ENCODE measurements around the gene RNASEH1.
"Not testable (repeated sequence)": the region's sequence is repeated elsewhere in the genome, so short reads cannot be mapped to it uniquely, and the experiment has no call there.

RNASEH1 gene

DNA sequence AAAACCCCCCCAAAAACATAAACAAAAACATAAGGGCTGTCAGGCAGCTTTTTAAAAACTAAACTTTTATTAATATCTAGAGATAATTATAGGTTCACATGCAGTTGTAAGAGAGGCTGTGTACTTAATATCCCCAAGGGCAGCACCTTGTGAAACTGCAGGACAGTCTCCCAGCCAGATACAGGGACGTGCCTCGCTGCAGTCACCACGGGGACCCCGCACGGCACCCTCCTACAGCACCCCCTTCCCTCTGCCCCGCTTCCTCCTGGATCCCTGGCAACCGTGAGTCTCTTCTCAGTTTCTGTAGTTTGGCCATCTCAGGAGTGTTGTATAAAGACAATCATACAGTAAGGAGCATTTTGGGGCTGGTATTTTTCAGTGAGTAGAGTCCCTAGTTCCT, 30.0 kb upstream of the RNASEH1 start:
- no peak for DNase-seq

DNA sequence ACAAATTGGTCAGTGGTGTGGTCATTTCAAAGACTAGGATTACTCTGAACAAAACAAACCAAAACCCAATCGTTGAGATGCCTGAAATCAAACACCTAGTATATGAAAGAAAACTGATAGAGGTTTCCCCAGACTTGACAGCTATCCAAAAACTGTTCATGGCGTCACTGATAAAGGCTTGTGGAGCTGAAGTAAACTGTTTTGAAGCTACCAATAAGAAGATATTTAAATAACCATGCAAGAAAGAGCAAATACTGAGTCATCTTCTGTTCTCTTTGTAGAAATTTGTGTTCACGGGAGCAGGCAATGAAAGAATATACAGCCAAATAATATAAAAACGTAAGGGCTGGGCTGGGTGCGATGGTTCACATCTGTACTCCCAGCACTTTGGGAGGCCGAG, 29.3 kb upstream of the RNASEH1 start:
- DNase-seq, result no peak

DNA sequence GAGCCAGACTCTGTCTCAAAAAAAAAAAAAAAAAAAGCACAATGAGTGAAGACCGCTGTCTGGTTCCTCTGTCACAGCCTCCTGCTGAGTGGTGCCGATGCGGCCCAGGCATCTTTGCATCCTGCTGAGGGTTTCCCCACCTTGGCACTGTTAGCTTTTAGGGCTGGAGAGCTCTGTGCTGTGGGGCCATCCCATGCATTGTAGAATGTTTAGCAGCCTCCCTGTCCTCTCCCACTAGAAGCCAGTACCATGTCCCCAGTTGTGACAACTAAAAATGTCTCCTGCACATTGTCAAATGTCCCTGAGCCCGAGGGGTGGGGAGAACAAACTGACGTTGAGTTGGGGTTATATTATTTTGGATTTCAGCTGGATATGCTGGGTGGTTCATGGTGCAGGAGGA, 28.9 kb upstream of the RNASEH1 start:
- DNase-seq, result no peak

DNA sequence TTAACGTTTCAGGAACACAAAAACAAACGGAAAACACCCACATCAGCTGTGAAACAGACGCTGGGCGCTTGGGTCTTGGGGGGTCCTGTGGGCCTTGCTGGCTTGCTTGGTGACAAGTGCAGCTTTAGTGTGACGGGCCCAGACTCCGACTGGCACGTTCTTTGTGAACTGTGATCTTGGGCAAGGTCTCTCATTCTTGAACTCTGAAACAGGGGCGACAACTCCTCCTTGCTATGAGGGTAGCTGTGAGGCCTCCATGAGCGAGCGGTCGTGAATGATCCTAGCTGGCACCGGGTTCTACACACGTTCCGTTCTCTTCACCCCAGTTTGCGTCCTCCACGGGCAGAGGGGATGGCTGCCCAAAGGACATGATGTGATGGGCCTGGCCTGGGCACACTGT, 28.1 kb upstream of the RNASEH1 start:
- DNase-seq, result no peak

DNA sequence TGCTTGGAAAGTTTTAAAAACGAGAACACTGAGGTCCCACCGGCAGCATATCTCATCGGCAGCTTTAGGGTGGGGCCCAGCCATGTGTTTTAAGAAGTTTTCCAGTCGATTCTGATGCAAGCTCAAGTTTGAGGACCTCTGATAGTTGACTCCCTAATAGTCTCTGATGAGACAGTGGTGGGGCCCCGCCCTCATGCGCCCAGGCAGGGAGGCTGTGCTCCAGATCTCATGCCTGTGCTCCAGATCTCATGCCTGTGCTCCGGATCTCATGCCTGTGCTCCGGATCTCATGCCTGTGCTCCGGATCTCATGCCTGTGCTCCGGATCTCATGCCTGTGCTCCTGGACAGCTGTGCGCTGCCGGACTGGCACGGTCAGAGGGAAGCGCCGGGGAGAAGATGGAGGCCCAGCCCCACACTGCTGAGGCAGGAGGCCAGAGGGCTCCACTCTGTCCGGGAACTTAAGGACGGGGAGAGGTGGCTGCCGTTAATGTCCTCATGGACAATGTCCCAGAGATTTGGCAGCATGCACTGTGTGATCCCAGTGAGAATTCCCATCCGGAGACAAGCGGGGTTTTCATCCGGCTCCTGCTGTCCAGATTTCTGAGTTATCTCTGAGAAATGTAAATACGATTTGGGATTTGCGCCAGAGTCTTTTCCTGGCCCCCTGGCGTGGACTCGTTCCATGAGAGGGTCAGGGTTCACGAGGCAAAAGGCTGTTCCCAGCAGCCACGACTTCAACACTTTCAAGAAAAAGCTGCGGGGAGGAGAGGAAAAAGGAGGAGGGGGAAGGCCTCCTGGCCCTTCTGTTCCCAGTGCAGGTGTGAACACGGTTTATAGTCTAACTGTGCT, 27.4 kb upstream of the RNASEH1 start:
- no peak for DNase-seq

DNA sequence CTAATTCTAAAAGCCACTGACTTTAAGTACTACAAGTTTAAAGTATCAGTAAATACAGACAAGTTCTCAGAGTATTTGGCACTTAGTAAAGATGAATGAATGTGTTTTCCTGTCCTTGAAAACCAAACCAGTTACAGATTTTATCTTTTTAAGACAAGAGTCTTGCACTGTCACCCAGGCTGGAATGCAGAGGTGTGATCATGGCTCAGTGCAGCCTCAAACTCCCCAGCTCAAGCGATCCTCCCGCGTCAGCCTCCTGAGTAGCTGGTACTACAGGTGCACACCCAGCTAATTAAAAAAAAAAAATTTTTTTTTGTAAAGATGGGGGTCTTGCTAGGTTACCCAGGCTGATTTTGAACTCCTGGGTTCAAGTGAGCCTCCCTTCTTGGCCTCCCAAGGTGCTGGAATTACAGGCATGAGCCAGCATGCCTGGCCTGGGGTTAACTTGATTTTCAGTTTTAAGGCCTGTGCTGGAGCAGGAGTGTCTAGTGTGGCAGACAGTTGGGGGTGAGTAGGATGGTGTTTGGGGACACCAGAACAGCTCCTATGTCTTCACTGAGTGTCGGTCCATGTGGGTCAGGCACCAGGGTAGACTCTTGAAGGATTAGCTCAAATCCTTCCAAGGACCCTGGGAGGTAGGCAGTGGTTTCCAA, 26.6 kb upstream of the RNASEH1 start:
- DNase-seq, result no peak

DNA sequence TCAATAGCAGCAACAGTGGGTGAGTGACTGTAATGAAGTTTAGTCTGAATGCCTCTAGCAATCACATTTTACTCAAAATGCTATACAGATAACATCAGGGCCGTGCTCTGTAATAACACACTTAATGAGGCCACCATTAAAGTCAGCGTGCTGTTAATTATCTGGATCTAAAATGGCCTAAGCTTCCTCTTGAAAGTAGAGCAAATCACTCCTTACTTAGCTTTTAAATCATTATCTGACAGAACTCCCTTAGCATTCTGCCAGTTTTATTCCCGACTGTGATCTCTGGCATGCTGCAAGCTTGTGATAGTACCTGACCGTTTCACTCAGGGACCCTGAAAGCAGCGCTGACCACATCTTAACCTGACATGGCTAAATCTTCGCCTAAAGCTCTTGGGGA, 25.9 kb upstream of the RNASEH1 start:
- no peak for DNase-seq

DNA sequence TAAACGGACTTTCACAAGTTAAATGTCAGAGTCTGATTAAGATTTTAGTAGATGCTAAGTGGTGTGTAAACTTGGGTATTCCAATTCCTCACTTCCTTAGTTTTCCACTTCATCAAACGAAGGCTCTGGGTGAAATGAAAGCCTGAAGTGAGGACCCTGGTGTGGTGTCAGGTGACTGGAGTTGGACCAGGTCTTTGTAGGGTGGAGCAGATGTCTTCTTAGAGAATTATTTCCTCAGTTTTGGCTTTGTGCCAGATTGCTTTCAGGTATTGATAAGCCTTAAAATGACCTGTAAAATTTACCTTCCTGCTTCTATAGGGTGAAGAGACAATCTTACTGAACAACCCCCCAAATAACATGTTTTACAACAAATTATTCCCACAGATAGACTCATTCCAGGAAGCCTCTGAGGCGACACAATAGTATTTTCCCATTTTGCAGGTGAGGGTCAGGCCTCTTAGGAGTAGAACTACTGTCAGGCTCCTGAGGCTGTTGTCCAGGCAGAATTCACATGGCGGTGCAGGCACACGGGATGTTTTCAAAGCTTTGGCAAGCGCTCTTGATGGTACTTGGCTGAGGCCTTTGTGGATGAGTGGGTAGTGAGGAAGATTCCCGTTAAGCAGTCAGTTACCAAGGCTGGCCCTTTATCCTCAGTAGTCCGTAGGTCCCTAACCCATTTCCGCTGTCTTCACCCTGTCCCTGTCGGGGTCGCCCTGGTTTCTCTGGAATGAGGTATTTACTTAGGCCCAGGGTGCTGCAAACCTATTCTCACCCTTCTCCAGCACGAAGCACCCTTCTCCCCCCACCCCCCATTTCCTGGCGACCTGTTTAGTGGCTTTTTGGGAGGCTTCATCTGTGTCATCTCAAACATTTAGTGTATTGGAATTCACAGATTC, 23.5 kb upstream of the RNASEH1 start:
- DNase-seq, result peak; percentile 9

DNA sequence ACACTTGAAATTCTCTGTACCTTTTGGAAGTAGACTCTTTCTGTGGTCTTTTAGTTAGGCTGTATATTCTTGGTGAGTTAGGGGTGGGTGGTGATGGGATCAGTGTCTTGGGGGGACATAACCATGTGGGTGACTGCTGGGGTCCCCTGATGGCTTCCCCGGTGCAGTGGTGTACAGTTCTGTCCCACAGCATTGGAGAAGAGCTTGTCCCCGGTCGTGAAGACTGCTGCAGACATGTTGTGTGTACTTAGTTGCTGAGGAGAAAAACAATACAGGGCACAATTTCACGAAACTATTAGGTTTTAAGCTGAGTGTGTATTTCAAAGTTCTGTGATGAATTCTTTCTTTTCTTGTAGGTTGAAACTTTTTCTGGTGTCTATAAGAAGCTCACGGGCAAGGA, 22.3 kb upstream of the RNASEH1 start:
- DNase-seq, result no peak

DNA sequence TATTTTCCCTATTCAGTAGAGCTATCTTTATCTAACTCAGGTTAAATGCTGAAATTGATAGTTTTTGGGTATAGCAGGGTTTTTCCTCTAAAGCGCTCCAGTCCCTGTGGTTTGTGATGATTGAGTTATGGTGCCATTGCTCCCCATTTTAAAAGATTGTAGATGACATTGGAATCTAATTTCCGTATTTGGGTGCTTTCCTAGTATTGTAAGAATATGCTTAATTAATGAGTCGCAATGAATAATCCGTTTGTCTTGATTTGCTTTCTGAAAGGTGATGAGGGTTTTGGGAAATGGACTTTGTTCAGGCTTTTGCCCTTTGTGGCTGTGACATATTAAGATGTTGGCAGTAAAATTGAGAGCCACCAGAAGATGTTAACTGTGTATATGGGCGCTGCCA, 20.9 kb upstream of the RNASEH1 start:
- DNase-seq, result no peak

DNA sequence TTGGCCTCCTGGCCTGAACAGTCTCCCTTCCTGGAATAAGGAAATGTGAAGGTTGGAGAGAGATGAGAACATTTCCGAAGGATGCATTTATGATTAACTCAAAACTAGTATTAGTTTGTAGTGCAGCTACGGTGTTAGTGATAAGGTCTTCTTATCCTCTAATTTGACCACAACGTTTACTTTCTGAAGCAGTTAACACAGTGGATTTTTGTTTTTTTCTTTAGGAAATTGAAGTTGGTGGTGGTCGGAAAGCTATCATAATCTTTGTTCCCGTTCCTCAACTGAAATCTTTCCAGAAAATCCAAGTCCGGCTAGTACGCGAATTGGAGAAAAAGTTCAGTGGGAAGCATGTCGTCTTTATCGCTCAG, 18.1 kb upstream of the RNASEH1 start:
- not testable (repeated sequence) for DNase-seq

DNA sequence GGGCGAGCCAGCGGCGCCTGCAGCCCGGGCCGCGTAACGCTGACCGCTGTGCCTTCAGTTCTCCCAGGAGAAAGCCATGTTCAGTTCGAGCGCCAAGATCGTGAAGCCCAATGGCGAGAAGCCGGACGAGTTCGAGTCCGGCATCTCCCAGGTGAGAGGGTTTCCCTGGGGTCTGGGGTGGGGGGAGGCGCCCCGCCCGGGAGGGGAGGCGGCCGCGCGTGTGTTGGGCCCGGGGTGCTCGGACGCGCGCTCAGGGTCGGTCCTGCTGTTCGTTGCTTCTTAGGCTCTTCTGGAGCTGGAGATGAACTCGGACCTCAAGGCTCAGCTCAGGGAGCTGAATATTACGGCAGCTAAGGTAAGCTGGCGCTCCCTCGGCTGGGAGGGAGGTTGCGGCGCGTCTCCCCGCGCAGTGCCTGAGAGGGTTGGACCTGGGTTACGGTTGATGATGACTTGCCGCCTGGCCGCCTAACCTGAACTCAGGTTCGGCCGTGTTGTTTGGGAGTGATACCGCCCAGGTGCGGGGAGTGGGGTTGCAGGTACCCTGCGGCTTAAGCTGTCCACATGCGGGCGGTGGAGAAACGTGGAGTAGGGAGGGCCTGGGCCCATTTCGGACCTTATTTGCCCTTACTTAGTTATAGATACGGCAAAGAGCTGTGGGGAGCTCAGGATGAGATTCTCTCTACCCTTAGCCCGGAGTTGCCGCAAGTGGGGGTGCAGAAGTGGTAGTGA, 17.6 kb upstream of the RNASEH1 start:
- DNase-seq, result no peak

DNA sequence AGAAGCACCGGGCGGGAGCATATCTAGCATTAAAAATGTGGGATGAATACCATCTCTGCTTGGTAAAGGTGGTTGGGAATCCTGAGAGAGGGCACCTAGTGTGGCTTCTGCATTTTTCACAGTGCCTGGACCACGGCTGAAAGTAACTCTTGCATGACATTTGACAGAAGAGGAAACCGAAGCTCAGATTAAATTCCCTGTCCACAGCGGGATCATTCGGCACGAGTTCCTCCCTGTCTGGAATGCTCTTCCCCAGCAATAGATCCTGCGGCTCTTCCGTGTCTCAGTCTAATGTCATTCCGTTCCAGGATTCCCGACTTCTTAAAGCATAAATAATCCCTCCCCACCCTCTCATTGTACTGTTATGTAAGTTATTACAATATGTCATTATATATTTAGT, 16.0 kb upstream of the RNASEH1 start:
- no peak for DNase-seq

DNA sequence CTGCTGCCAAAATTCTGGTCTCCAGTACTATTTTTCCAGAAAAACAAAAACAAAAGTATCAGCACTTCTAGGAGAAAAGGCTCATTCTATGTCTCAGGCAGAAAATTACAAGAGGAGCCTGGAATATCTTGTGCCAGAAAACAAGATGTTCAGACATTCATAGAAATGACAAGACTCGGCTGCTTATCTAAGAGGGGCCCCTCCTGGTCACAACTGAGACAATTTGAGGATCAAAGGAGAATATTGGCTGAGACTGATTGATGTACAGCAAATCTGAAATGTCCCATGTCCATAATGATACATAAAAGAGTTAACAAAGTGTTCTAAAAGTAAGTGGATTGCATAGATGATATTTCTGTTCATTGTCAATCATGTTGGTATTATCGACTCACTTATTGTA, 14.5 kb upstream of the RNASEH1 start:
- no peak for DNase-seq

DNA sequence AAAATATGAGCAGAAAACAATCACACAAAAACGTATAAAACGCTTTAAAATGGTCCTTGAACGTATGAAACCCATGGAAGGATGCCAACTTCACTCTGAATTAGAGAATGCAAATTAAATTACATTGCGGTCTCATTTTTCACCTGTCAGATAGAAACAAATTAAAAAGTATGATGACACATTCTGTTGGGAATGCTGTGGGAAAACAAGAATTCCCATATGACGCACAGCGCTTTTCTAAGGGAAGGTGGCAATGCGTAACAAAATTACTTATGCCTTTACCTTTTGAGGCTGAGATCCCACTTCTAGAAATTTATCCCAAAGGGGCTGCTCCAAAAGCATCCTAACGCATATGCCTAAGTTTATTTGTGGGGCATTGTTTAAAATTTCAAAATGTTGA, 13.2 kb upstream of the RNASEH1 start:
- no peak for DNase-seq

DNA sequence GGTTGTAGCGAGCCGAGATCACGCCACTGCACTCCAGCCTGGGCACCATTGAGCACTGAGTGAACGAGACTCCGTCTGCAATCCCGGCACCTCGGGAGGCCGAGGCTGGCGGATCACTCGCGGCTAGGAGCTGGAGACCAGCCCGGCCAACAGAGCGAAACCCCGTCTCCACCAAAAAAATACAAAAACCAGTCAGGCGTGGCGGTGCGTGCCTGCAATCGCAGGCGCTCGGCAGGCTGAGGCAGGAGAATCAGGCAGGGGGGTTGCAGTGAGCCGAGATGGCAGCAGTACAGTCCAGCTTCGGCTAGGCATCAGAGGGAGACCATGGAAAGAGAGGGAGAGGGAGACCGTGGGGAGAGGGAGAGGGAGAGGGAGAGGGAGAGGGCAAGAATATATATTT, 11.5 kb upstream of the RNASEH1 start:
- DNase-seq, result not testable (repeated sequence)

DNA sequence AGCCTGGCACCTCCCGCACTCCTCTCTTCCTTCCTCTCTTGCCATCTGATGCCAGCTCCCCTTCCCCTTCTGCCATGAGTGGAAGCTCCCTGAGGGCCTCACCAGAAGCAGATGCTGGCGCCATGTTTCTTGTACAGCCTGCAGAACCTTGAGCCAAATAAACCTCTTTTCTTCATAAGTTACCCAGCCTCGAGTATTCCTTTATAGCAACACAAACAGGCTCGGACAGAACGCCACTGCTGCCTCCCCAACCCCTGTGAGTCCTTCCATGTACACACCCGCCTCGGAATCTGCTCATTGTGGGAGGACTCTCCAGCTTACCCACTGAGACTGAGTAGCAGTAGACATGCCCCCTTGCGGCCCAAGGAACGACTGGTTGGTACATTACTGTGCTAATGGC, 8.7 kb upstream of the RNASEH1 start:
- no peak for DNase-seq

DNA sequence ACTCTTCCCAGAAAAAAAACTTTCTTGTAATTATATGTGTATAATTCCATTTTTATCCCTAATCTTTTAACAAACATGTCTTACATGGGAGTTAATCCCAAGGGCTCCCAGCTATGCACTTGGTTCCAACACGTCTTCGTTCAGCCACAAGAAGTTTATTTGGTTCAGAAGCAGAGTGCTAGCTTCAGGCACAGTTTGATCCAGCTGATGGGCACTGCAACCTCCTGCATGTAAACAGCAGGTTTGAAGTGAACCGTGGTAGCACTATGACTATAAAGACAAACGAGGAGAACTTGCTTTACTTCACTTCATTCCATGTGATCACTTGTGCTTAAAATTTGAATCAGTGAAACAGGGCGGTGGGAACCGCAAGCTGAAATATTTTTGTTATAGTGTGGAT, 7.0 kb upstream of the RNASEH1 start:
- no peak for DNase-seq

DNA sequence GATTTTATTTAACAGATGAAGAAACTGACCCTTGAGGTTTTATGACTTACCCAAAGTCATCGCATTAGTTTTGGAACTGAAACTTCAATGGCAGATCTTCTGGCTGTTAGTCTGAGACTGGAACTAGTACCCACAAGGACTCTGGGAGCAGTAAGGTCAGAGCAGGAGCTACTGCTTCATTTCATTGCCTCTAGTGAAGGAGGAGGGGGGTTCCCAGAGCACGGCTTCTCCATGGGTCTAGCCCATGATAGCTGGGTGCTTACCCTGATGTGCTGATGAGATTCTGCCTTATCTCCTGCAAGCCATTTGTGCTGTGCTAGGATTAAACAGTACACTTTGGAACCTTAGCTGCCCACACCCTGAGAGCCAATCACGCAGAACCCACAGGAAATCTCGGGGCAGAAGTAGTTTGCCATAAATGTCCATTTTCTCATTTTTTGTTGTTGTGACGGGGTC, 5.4 kb upstream of the RNASEH1 start:
- no peak for DNase-seq

DNA sequence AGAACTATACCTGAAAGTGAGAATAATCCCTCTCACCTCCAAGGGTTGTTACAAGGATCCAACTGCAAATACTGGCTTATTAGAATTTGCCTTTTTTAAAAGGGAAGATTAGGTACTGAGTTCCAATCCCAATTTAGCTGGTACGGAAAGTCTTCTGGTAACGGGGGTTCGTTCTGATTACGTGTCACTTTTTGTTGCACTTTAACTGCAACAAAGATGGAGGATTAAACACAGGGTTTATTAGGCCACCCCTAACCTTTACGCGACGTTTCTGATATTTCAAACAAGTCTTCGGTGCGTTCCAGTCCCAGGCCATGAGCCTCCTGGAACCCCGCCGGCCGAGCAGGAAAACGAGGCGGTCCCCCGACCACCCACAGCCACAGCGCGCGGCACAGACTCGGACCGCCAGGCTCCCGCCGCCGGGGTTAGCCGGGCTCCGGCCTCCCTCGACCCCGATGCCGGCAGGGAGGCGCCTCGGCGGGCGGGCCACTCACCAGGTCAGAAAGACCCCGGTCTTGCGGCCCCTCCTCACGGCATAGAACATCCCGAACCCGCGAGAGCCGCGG, 411 bp downstream of the RNASEH1 start:
- no peak for DNase-seq

DNA sequence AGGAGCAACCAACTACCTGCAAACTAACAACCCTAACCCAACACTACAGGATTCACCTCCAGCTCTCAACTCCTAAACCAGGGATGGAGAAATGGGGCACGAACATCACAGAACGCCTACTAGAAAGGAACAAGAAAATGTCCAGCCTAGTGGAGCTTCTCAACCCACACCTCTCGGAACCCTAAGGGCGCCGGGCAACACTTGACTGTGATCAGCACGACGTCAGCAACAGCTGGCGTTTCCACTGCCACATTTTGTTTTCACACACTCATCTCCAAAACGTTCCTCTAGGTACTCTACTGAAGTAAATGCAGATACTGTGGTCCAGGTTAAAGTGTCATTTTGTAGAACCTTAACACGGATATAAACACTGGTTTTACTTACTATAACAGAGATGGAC, 4.2 kb downstream of the RNASEH1 start:
- no peak for DNase-seq

DNA sequence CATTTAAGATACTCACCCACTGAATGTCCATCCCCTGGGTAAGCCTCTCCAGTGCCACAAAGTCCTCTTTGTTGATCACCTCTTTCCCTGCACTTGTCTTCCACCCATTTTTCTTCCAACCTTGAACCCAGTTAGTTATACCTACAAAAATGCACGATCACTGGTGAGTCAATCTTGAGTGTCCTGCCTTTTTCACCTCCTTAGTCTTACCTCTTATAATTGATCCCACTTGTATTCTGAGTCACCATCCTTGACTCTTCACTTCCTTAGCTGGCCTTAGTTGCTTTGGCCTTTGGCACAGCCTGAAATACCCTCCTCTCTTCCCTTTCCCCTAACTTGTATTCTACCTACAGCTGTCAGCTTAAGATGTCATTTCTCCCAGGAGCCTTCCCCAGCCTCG, 10.2 kb downstream of the RNASEH1 start:
- DNase-seq, result no peak
